H1 (cell line): ENCODE data around the gene ANK2. TPM values are rescaled to one million over a fixed set of nuclear protein-coding genes. Genes with fewer than 3 reads are reported as not detected.

ENCODE experiments used
- CTCF ChIA-PET: fragments of 300-600 bp; sonication (Branson Sonifier 250); formaldehyde crosslinking; loops from one replicate; lab custom pipeline; 2021; ENCODE audit not compliant: partially characterized antibody; lab: Charles Lee
- POLR2A ChIA-PET: fragments of 300-600 bp; sonication (Branson Sonifier 250); formaldehyde crosslinking; loops from one replicate; lab custom pipeline; 2021; ENCODE audit warnings: inconsistent platforms; ENCODE audit not compliant: partially characterized antibody; lab: Charles Lee
- DNase-seq, 2 experiments: peaks; one replicate each; pipeline versions ENCODE4 v3.0.0 to v3.0.0-alpha.2; 2010 to 2022; ENCODE audit warnings: low spot score in 2 of 2, low read depth in 1 of 2, mixed read lengths in 1 of 2
- FAIRE-seq: peaks from 2 replicates; lab custom pipeline; 2011; peaks lifted over from hg19 to GRCh38; lab: Jason Lieb, UNC
- H2AFZ ChIP-seq: 2 replicates; pipeline ENCODE4 v1.8.1; 2012; ENCODE audit warnings: low read length, inconsistent platforms
- H2AK5ac ChIP-seq: 2 replicates; pipeline ENCODE4 v1.6.1; 2013; ENCODE audit warnings: low read depth, low read length
- H2BK120ac ChIP-seq: replicated peaks from 2 replicates; pipeline ENCODE3; 2013; ENCODE audit warnings: low read depth, low read length, inconsistent platforms
- H2BK12ac ChIP-seq: 2 replicates; pipeline ENCODE4 v1.6.1; 2013; ENCODE audit warnings: low read depth, low read length
- H2BK15ac ChIP-seq: 2 replicates; pipeline ENCODE4 v1.6.1; 2013; ENCODE audit warnings: low read length
- H2BK20ac ChIP-seq: 2 replicates; pipeline ENCODE4 v1.6.1; 2013; ENCODE audit warnings: low read length
- H2BK5ac ChIP-seq: 2 replicates; pipeline ENCODE4 v1.6.1; 2013; ENCODE audit warnings: low read depth, low read length
- H3K14ac ChIP-seq: 2 replicates; pipeline ENCODE4 v1.6.1; 2013; ENCODE audit warnings: inconsistent platforms; ENCODE audit not compliant: insufficient read length
- H3K18ac ChIP-seq: 2 replicates; pipeline ENCODE4 v1.6.1; 2013; ENCODE audit warnings: low read length; ENCODE audit errors: extremely low read depth
- H3K23ac ChIP-seq: 2 replicates; pipeline ENCODE4 v1.6.1; 2013; ENCODE audit warnings: inconsistent platforms; ENCODE audit not compliant: insufficient read length
- H3K23me2 ChIP-seq: 2 replicates; pipeline ENCODE4 v1.6.1; 2013; ENCODE audit warnings: low read depth, low read length
- H3K27ac ChIP-seq: 2 replicates; pipeline ENCODE4 v1.6.1; 2011; ENCODE audit warnings: low read depth, low read length, inconsistent platforms
- H3K27me3 ChIP-seq, 4 experiments: replicated peaks in 1 of 4; 1 replicate in 1 of 4; 2 replicates in 3 of 4; pipeline versions ENCODE4 v1.6.1 to v1.8.1; 2011 to 2013; ENCODE audit warnings: low read length in 3 of 4, mild to moderate bottlenecking in 3 of 4, inconsistent platforms in 2 of 4, mixed read lengths in 2 of 4, moderate library complexity in 1 of 4; ENCODE audit not compliant: control insufficient read depth in 3 of 4, insufficient read depth in 3 of 4; ENCODE audit errors: extremely low read depth in 1 of 4
- H3K36me3 ChIP-seq, 4 experiments: 2 replicates each; pipeline versions ENCODE4 v1.6.1 to v1.8.1; 2011 to 2013; ENCODE audit warnings: mild to moderate bottlenecking in 4 of 4, low read length in 3 of 4, moderate library complexity in 2 of 4, control low read depth in 1 of 4, inconsistent platforms in 1 of 4; ENCODE audit not compliant: insufficient read depth in 4 of 4, control insufficient read depth in 2 of 4
- H3K4ac ChIP-seq: replicated peaks from 2 replicates; pipeline ENCODE3; 2013; ENCODE audit warnings: low read length, low read depth, mixed read lengths, inconsistent platforms; ENCODE audit not compliant: insufficient read length
- H3K4me1 ChIP-seq, 4 experiments: replicated peaks in 1 of 4; 1 replicate in 1 of 4; 2 replicates in 3 of 4; pipeline versions ENCODE4 v1.6.1 to v1.8.1; 2011 to 2013; ENCODE audit warnings: low read length in 3 of 4, inconsistent platforms in 2 of 4, mixed read lengths in 1 of 4; ENCODE audit not compliant: insufficient read depth in 4 of 4, control insufficient read depth in 3 of 4
- H3K4me2 ChIP-seq, 2 experiments: 2 replicates each; pipeline versions ENCODE4 v1.6.1 to v1.8.1; 2011 to 2013; ENCODE audit warnings: low read depth in 2 of 2, low read length in 2 of 2, control low read depth in 1 of 2, inconsistent platforms in 1 of 2, mild to moderate bottlenecking in 1 of 2; ENCODE audit not compliant: insufficient read depth in 1 of 2
- H3K4me3 ChIP-seq, 4 experiments: fragments of 200-600, 300-600 bp in 1 of 4; sonication (generic), shearing (Covaris generic), sonication (Bioruptor Twin) in 1 of 4; 2 replicates each; pipeline versions ENCODE4 v1.5.1 to v1.8.1; 2011 to 2016; ENCODE audit warnings: low read length in 4 of 4, low read depth in 3 of 4, control low read depth in 2 of 4, inconsistent platforms in 2 of 4, mild to moderate bottlenecking in 2 of 4, mixed read lengths in 1 of 4, moderate library complexity in 1 of 4; ENCODE audit not compliant: insufficient read depth in 2 of 4; ENCODE audit errors: extremely low read depth in 1 of 4
- H3K56ac ChIP-seq: replicated peaks from 2 replicates; pipeline ENCODE3; 2013; ENCODE audit warnings: low read depth, mild to moderate bottlenecking, mixed read lengths, low read length, inconsistent platforms; ENCODE audit not compliant: insufficient read length
- H3K79me1 ChIP-seq: 2 replicates; pipeline ENCODE4 v1.6.1; 2013; ENCODE audit warnings: low read depth, low read length, control low read depth
- H3K79me2 ChIP-seq, 2 experiments: 2 replicates each; pipeline versions ENCODE4 v1.6.1 to v1.8.1; 2012 to 2013; ENCODE audit warnings: low read length in 2 of 2, mild to moderate bottlenecking in 2 of 2, inconsistent platforms in 1 of 2; ENCODE audit not compliant: insufficient read depth in 2 of 2, control insufficient read depth in 1 of 2
- H3K9ac ChIP-seq, 4 experiments: replicated peaks in 1 of 4; 1 replicate in 1 of 4; 2 replicates in 3 of 4; pipeline versions ENCODE4 v1.6.1 to v1.8.1; 2011 to 2013; ENCODE audit warnings: low read depth in 3 of 4, low read length in 3 of 4, control low read depth in 2 of 4, mild to moderate bottlenecking in 2 of 4, moderate library complexity in 2 of 4, inconsistent platforms in 1 of 4; ENCODE audit errors: extremely low read depth in 1 of 4
- H3K9me3 ChIP-seq, 2 experiments: 2 replicates each; pipeline versions ENCODE4 v1.6.1 to v1.8.1; 2012 to 2013; ENCODE audit warnings: mild to moderate bottlenecking in 2 of 2, moderate library complexity in 2 of 2, control low read depth in 1 of 2, inconsistent platforms in 1 of 2, low read depth in 1 of 2, low read length in 1 of 2, mixed read lengths in 1 of 2; ENCODE audit not compliant: insufficient read depth in 2 of 2
- H4K20me1 ChIP-seq, 2 experiments: replicated peaks in 1 of 2; 2 replicates each; pipeline versions ENCODE3 to v1.8.1; 2011 to 2013; ENCODE audit warnings: inconsistent platforms in 2 of 2, low read length in 2 of 2, mild to moderate bottlenecking in 1 of 2; ENCODE audit not compliant: insufficient read depth in 2 of 2, control insufficient read depth in 1 of 2
- H4K5ac ChIP-seq: 2 replicates; pipeline ENCODE4 v1.6.1; 2013; ENCODE audit warnings: low read length, low read depth, mixed read lengths, inconsistent platforms; ENCODE audit not compliant: insufficient read length
- H4K8ac ChIP-seq: 2 replicates; pipeline ENCODE4 v1.8.0; 2013; ENCODE audit warnings: mild to moderate bottlenecking, moderate library complexity, low read length, inconsistent platforms; ENCODE audit not compliant: insufficient read depth; ENCODE audit errors: extremely low read depth
- H4K91ac ChIP-seq: replicated peaks from 2 replicates; pipeline ENCODE3; 2013; ENCODE audit warnings: low read length, mixed read lengths, inconsistent platforms; ENCODE audit not compliant: insufficient read length
- CEBPB ChIP-seq: IDR thresholded peaks from 2 replicates; pipeline ENCODE4 v1.6.1; 2012; ENCODE audit warnings: low read depth, low read length
- CTCF ChIP-seq, 3 experiments: IDR thresholded peaks; 1 replicate in 2 of 3; 2 replicates in 1 of 3; pipeline versions ENCODE4 v1.5.1 to v1.6.1; 2011; ENCODE audit warnings: low read length in 3 of 3, mild to moderate bottlenecking in 3 of 3, inconsistent platforms in 2 of 3, low read depth in 1 of 3, moderate library complexity in 1 of 3; ENCODE audit not compliant: insufficient read depth in 1 of 3; ENCODE audit errors: control extremely low read depth in 1 of 3
- EGR1 ChIP-seq: IDR thresholded peaks from 2 replicates; pipeline ENCODE4 v1.6.1; 2011; ENCODE audit warnings: low read depth, low read length, borderline replicate concordance
- KDM1A ChIP-seq: fragments of 200-600, 300-600 bp; sonication (generic); IDR thresholded peaks from 2 replicates; pipeline ENCODE4 v1.7.1; 2016; ENCODE audit warnings: mild to moderate bottlenecking, low read length, borderline replicate concordance
- KDM4A ChIP-seq: IDR thresholded peaks from one replicate; pipeline ENCODE4 v1.7.1; 2012; ENCODE audit warnings: low read depth, mild to moderate bottlenecking, moderate library complexity, low read length, inconsistent platforms; ENCODE audit not compliant: severe bottlenecking
- MAFK ChIP-seq: IDR thresholded peaks from 2 replicates; pipeline ENCODE4 v1.6.1; 2012; ENCODE audit warnings: low read depth, mild to moderate bottlenecking, improper control_type of control experiment, low read length
- RBBP5 ChIP-seq: IDR thresholded peaks from 2 replicates; pipeline ENCODE4 v1.7.1; 2012; ENCODE audit warnings: low read depth, mild to moderate bottlenecking, inconsistent platforms, low read length, moderate library complexity, borderline replicate concordance
- WGBS, 2 experiments: shearing (Covaris generic) in 1 of 2; methylation state at CpG; one replicate each; pipeline versions ENCODE4 v1.1.6 to v1.1.7; 2013 to 2015; ENCODE audit warnings: low lambda C conversion rate in 2 of 2, mixed read lengths in 2 of 2, inconsistent platforms in 1 of 2, low coverage in 1 of 2, missing lambda C conversion rate in 1 of 2; ENCODE audit not compliant: insufficient replicate concordance in 2 of 2, insufficient coverage in 1 of 2, insufficient read length in 1 of 2; ENCODE audit errors: extremely low coverage in 1 of 2, missing lambda C conversion rate in 1 of 2; 5-methylcytosine and 5-hydroxymethylcytosine counted together
- polyA plus RNA-seq, 7 experiments: library from polyadenylated mRNA; depleted of rRNA in 3 of 7; stranded (reverse) in 5 of 7; unstranded in 2 of 7; fragments of >200 nt in 5 of 7; fragments of 200-250 nt in 2 of 7; gene quantifications; 1 replicate in 5 of 7; 2 replicates in 1 of 7; 4 replicates in 1 of 7; pipeline versions ENCODE4 v1.2.1 to v1.2.3, GENCODE V29; 2011 to 2013; ENCODE audit warnings: missing spikeins in 2 of 7, mixed read lengths in 2 of 7
- total RNA-seq: library from RNA; stranded (reverse); fragmentation: NEBNext Ultra II Directional; extraction: Animal tissue kit (Norgen Biotek cat#: 25700); gene quantifications from 2 replicates; pipeline ENCODE4 v1.2.1, GENCODE V29; 2021

Gene ANK2
- total and polyA plus RNA-seq, 2 of the 8 experiments (the other 6 are each of a cell fraction or from before 2014, with no cell fraction given): 14.2 to 35.1 TPM

- DNase-seq (no peak), FAIRE-seq (peak; percentile 36)
- Histone ChIP-seq H3K14ac (no peak overlapping the region), H2AK5ac (no peak overlapping the region), H4K8ac (no peak overlapping the region), H3K23me2 (no peaks in the 10 kb centered on the region), H3K79me2 (no peaks in the 10 kb centered on the region), H3K56ac (no peak overlapping the region), H2BK20ac (no peak overlapping the region), H3K36me3 (no peaks in the 10 kb centered on the region), H4K5ac (no peak overlapping the region), H2BK15ac (no peak overlapping the region), H3K4me1 (no peaks in the 10 kb centered on the region; a peak in 1 of 7 replicates), H4K20me1 (no peaks in the 10 kb centered on the region), H4K91ac (no peak overlapping the region), H3K4me2 (no peak overlapping the region), H2AFZ (no peak overlapping the region), H3K27ac (no peak overlapping the region), H3K9me3 (no peaks in the 10 kb centered on the region), H3K4ac (no peak overlapping the region), H3K79me1 (no peaks in the 10 kb centered on the region), H2BK12ac (no peak overlapping the region), H3K4me3 (no peak overlapping the region), H3K27me3 (no peaks in the 10 kb centered on the region), H3K18ac (no peak overlapping the region), H3K23ac (no peak overlapping the region), H3K9ac (no peak overlapping the region), H2BK5ac (no peak overlapping the region), H2BK120ac (no peak overlapping the region)
- TF ChIP-seq KDM4A (no peak), EGR1 (no peak), CEBPB (peak; percentile 55; the same call in 1 of the 2 replicates), KDM1A (no peak), RBBP5 (no peak), MAFK (no peak), CTCF (IDR thresholded peaks at IDR 0.05; ENCODE audit: control extremely low read depth in 1 of 3, insufficient read depth in 1 of 3, low read depth in 1 of 3, low read length in 3 of 3) (no peak)
- ChIA-PET POLR2A (interaction anchor here (1.7 kb wide), 1 partner anchor 53 kb away, joined by 3 read pairs; no protein-coding TSS in a partner anchor), CTCF (interaction anchor here (0.7 to 2.5 kb wide), 6 partner anchors 9 to 251 kb away, joined by 3 to 12 read pairs (median 4); no protein-coding TSS in a partner anchor)
- WGBS, 2 experiments: 89% methylated on average over 1 of the region's 1 CpG; no CpG with 5 or more reads in 1 of the 2 experiments
Measured at GRCh38 chr4:113016377-113016776, 33.1 kb upstream of the ANK2 start.
